HUES64 (cell line): ENCODE measurements around the gene TECPR1.

Experiments
- H3K27ac ChIP-seq: 2 replicates; pipeline ENCODE4 v1.7.0; 2013; ENCODE audit warnings: low read depth, low read length, inconsistent platforms
- H3K27me3 ChIP-seq: 2 replicates; pipeline ENCODE4 v1.6.1; 2013; ENCODE audit warnings: mild to moderate bottlenecking, low read length; ENCODE audit not compliant: insufficient read depth
- H3K36me3 ChIP-seq: 2 replicates; pipeline ENCODE4 v1.6.1; 2013; ENCODE audit warnings: mild to moderate bottlenecking, low read length; ENCODE audit not compliant: insufficient read depth
- H3K4me1 ChIP-seq: 2 replicates; pipeline ENCODE4 v1.6.1; 2013; ENCODE audit warnings: mild to moderate bottlenecking, low read length, moderate library complexity; ENCODE audit not compliant: insufficient read depth
- H3K4me3 ChIP-seq: 2 replicates; pipeline ENCODE4 v1.5.1; 2013; ENCODE audit warnings: mild to moderate bottlenecking, low read length, moderate library complexity
- H3K9ac ChIP-seq: 2 replicates; pipeline ENCODE4 v1.6.1; 2013; ENCODE audit warnings: mild to moderate bottlenecking, low read depth, low read length
- H3K9me3 ChIP-seq: 2 replicates; pipeline ENCODE4 v1.6.1; 2013; ENCODE audit warnings: low read depth, low read length; ENCODE audit not compliant: insufficient read depth
- WGBS: fragments of 150-250, 120-280 bp; methylation state at CpG from one replicate; pipeline ENCODE4 v1.1.7; 2013; ENCODE audit warnings: missing lambda C conversion rate; 5-methylcytosine and 5-hydroxymethylcytosine counted together

Gene TECPR1

GRCh38 chr7:98265841-98266271 lies 13.8 kb upstream of the TECPR1 start:
- no peaks in the 10 kb centered on the region for H3K27me3 ChIP-seq
- H3K9ac ChIP-seq = no peak overlapping the region
- no peak overlapping the region for H3K27ac ChIP-seq
- H3K36me3 ChIP-seq = no peaks in the 10 kb centered on the region
- H3K4me1 ChIP-seq = no peaks in the 10 kb centered on the region
- H3K4me3 ChIP-seq = no peak overlapping the region
- WGBS = 82% methylated on average over 5 of the region's 5 CpGs
- 0 out of 2 replicates have a peak, but pooled peaks cover 3% of the 10 kb centered on the region for H3K9me3 ChIP-seq

GRCh38 chr7:98257701-98258100 lies 5.7 kb upstream of the TECPR1 start:
- Histone ChIP-seq H3K36me3 (peaks cover 12% of the 10 kb centered on the region; the same call in 1 of the 2 replicates), H3K4me1 (no peaks in the 10 kb centered on the region), H3K27ac (no peak overlapping the region), H3K4me3 (no peak overlapping the region), H3K27me3 (no peaks in the 10 kb centered on the region), H3K9me3 (0 out of 2 replicates have a peak, but pooled peaks cover 3% of the 10 kb centered on the region), H3K9ac (no peak overlapping the region)
- 90% methylated on average over 6 of the region's 6 CpGs for WGBS

GRCh38 chr7:98256431-98256830 lies 4.4 kb upstream of the TECPR1 start:
- Histone ChIP-seq H3K27ac (no peak overlapping the region), H3K4me1 (no peaks in the 10 kb centered on the region), H3K27me3 (no peaks in the 10 kb centered on the region), H3K9me3 (0 out of 2 replicates have a peak, but pooled peaks cover 3% of the 10 kb centered on the region), H3K9ac (no peak overlapping the region), H3K4me3 (no peak overlapping the region), H3K36me3 (peaks cover 12% of the 10 kb centered on the region; the same call in 1 of the 2 replicates)
- WGBS = 96% methylated on average over 7 of the region's 7 CpGs

- no peaks in the 10 kb centered on the region for H3K9me3 ChIP-seq
- H3K4me3 ChIP-seq = no peak overlapping the region
- H3K9ac ChIP-seq = no peak overlapping the region
- no peaks in the 10 kb centered on the region for H3K27me3 ChIP-seq
- H3K27ac ChIP-seq = no peak overlapping the region
- H3K36me3 ChIP-seq = peaks cover 12% of the 10 kb centered on the region; the same call in 1 of the 2 replicates
- WGBS = 91% methylated on average over 11 of the region's 11 CpGs
- H3K4me1 ChIP-seq = 0 out of 2 replicates have a peak, but pooled peaks cover 7% of the 10 kb centered on the region
These were observed 3.0 kb upstream of the TECPR1 start for GRCh38 chr7:98254951-98255610.

GRCh38 chr7:98254516-98254915 lies 2.5 kb upstream of the TECPR1 start:
- Histone ChIP-seq H3K9ac (no peak overlapping the region), H3K4me3 (no peak overlapping the region), H3K27me3 (no peaks in the 10 kb centered on the region), H3K27ac (no peak overlapping the region), H3K4me1 (0 out of 2 replicates have a peak, but pooled peaks cover 7% of the 10 kb centered on the region), H3K9me3 (no peaks in the 10 kb centered on the region), H3K36me3 (peaks cover 12% of the 10 kb centered on the region; the same call in 1 of the 2 replicates)
- WGBS = 89% methylated on average over 4 of the region's 4 CpGs

GRCh38 chr7:98252425-98253054 lies 508 bp upstream of the TECPR1 start:
- Histone ChIP-seq H3K4me1 (0 out of 2 replicates have a peak, but pooled peaks cover 7% of the 10 kb centered on the region), H3K9ac (peak overlapping the region; percentile 66), H3K27me3 (no peaks in the 10 kb centered on the region), H3K9me3 (no peaks in the 10 kb centered on the region), H3K27ac (no peak overlapping the region), H3K36me3 (peaks cover 9% of the 10 kb centered on the region; the same call in 1 of the 2 replicates), H3K4me3 (peak overlapping the region; percentile 76)
- WGBS = 19% methylated on average over 32 of the region's 32 CpGs

GRCh38 chr7:98251231-98251600 lies 816 bp downstream of the TECPR1 start:
- Histone ChIP-seq H3K36me3 (no peaks in the 10 kb centered on the region), H3K4me1 (0 out of 2 replicates have a peak, but pooled peaks cover 7% of the 10 kb centered on the region), H3K9me3 (no peaks in the 10 kb centered on the region), H3K4me3 (peak overlapping the region; percentile 76), H3K9ac (no peak overlapping the region), H3K27ac (no peak overlapping the region; the same call in 1 of the 2 replicates), H3K27me3 (no peaks in the 10 kb centered on the region)
- 25% methylated on average over 9 of the region's 9 CpGs for WGBS

GRCh38 chr7:98250789-98251188 lies 1.2 kb downstream of the TECPR1 start:
- no peaks in the 10 kb centered on the region for H3K27me3 ChIP-seq
- no peaks in the 10 kb centered on the region for H3K36me3 ChIP-seq
- H3K9me3 ChIP-seq = no peaks in the 10 kb centered on the region
- peak overlapping the region; percentile 76 for H3K4me3 ChIP-seq
- no peak overlapping the region for H3K9ac ChIP-seq
- 0 out of 2 replicates have a peak, but pooled peaks cover 7% of the 10 kb centered on the region for H3K4me1 ChIP-seq
- WGBS = 58% methylated on average over 3 of the region's 3 CpGs
- H3K27ac ChIP-seq = no peak overlapping the region

- H3K4me1 ChIP-seq = 0 out of 2 replicates have a peak, but pooled peaks cover 7% of the 10 kb centered on the region
- H3K9me3 ChIP-seq = no peaks in the 10 kb centered on the region
- H3K27me3 ChIP-seq = no peaks in the 10 kb centered on the region
- no peak overlapping the region for H3K4me3 ChIP-seq
- no peaks in the 10 kb centered on the region for H3K36me3 ChIP-seq
- no peak overlapping the region for H3K27ac ChIP-seq
- 88% methylated on average over 6 of the region's 6 CpGs for WGBS
- H3K9ac ChIP-seq = no peak overlapping the region
These were observed 2.9 kb downstream of the TECPR1 start for GRCh38 chr7:98249106-98249505.

DNA sequence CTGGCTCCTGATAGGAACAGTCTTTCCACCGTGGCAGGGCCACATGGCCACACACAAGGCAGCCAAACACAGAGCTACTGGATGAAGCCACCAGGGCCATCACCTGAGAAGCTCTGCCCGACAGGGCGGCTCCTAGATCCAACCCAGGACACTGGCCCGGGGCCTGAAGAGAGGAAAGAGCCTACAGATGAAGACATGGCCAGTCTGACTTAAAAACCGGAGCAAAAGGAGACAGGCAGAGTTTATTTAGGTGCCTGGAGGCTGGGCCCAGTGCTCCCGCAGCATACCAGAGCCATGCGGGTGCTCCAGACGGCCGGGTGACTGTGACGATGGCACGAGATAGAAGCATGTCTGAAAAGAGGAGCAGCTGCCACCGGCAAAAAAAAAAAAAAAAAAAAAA lies 3.9 kb downstream of the TECPR1 start:
- Histone ChIP-seq H3K9ac (no peak overlapping the region), H3K27me3 (no peaks in the 10 kb centered on the region), H3K4me1 (0 out of 2 replicates have a peak, but pooled peaks cover 7% of the 10 kb centered on the region), H3K36me3 (no peaks in the 10 kb centered on the region), H3K4me3 (no peak overlapping the region), H3K9me3 (no peaks in the 10 kb centered on the region), H3K27ac (no peak overlapping the region)
- WGBS = 94% methylated on average over 12 of the region's 12 CpGs

GRCh38 chr7:98244871-98245270 lies 7.2 kb downstream of the TECPR1 start:
- 93% methylated on average over 14 of the region's 14 CpGs for WGBS
- Histone ChIP-seq H3K36me3 (no peaks in the 10 kb centered on the region), H3K9ac (no peak overlapping the region), H3K4me1 (no peaks in the 10 kb centered on the region), H3K4me3 (no peak overlapping the region), H3K27ac (no peak overlapping the region), H3K9me3 (no peaks in the 10 kb centered on the region), H3K27me3 (no peaks in the 10 kb centered on the region)
